NCI-H82 treated with DMSO at 0.1 percent for 48 hours (cell line): ENCODE results near the gene MYL3.

Source experiments
- DNase-seq: peaks from one replicate; lab custom pipeline; 2025; ENCODE audit not compliant: unreplicated experiment; lab: John Stamatoyannopoulos, UW

The MYL3 gene

GRCh38 chr3:46899151-46900006 lies 36.1 kb upstream of the MYL3 start:
- no peak for DNase-seq

GRCh38 chr3:46898321-46899150 lies 35.3 kb upstream of the MYL3 start:
- DNase-seq: no peak

GRCh38 chr3:46897829-46898320 lies 34.6 kb upstream of the MYL3 start:
- DNase-seq: no peak

- DNase-seq: no peak
Observed at GRCh38 chr3:46897031-46897430, 33.8 kb upstream of the MYL3 start.

- DNase-seq: no peak
Observed at GRCh38 chr3:46896386-46896785, 33.1 kb upstream of the MYL3 start.

- DNase-seq: no peak
Observed at GRCh38 chr3:46895761-46896160, 32.5 kb upstream of the MYL3 start.

GRCh38 chr3:46895204-46895660 lies 32.0 kb upstream of the MYL3 start:
- DNase-seq: no peak

GRCh38 chr3:46894256-46894655 lies 31.0 kb upstream of the MYL3 start:
- no peak for DNase-seq

- no peak for DNase-seq
Observed at GRCh38 chr3:46893763-46894162, 30.5 kb upstream of the MYL3 start.

- DNase-seq: no peak
Observed at GRCh38 chr3:46893146-46893748, 30.0 kb upstream of the MYL3 start.

GRCh38 chr3:46892285-46893145 lies 29.3 kb upstream of the MYL3 start:
- DNase-seq: no peak

GRCh38 chr3:46891132-46891531 lies 27.9 kb upstream of the MYL3 start:
- no peak for DNase-seq

- no peak for DNase-seq
Observed at GRCh38 chr3:46890132-46890531, 26.9 kb upstream of the MYL3 start.

GRCh38 chr3:46889381-46890110 lies 26.3 kb upstream of the MYL3 start:
- peak; percentile 36 for DNase-seq

- no peak for DNase-seq
Observed at GRCh38 chr3:46888705-46889104, 25.5 kb upstream of the MYL3 start.

GRCh38 chr3:46887980-46888494 lies 24.8 kb upstream of the MYL3 start:
- no peak for DNase-seq

GRCh38 chr3:46885612-46886011 lies 22.4 kb upstream of the MYL3 start:
- no peak for DNase-seq

GRCh38 chr3:46884929-46885328 lies 21.7 kb upstream of the MYL3 start:
- DNase-seq: no peak

- no peak for DNase-seq
Observed at GRCh38 chr3:46884427-46884826, 21.2 kb upstream of the MYL3 start.

GRCh38 chr3:46883830-46884185 lies 20.6 kb upstream of the MYL3 start:
- DNase-seq: no peak
